HG02763 (cell line): ENCODE measurements around the gene MEF2D.

ENCODE experiments used
- ATAC-seq: cut with Tn5 transposase; IDR thresholded peaks from one replicate; pipeline ENCODE4 v1.9.1; 2021; ENCODE audit warnings: mild to moderate bottlenecking, moderate library complexity; ENCODE audit not compliant: unreplicated experiment

MEF2D gene

GRCh38 chr1:156448134-156448967 is 52.2 kb downstream of the MEF2D start:
- no peak for ATAC-seq

DNA sequence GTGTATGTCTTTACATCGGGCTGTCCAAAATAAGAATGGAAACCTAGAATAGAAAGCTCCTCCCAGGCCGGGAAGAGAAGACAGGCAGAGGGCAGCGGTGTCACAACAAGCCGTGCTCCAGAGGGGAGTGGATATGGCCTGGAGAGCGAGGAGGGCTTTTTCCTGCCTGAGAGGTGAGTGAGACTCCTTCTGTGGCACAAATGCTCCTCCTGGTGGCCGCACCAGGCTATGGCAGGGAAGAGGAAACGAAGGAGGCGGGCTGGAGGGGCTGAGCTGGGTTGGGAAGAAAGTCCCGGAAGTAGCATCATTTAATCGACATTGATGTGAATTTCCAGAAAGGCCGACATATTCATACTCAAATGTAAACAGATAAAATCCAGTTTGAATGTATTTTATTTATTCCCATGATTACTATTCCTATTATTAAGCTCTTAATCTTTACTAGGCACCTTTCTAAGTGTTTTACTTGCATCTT is 54.7 kb downstream of the MEF2D start:
- no peak for ATAC-seq

DNA sequence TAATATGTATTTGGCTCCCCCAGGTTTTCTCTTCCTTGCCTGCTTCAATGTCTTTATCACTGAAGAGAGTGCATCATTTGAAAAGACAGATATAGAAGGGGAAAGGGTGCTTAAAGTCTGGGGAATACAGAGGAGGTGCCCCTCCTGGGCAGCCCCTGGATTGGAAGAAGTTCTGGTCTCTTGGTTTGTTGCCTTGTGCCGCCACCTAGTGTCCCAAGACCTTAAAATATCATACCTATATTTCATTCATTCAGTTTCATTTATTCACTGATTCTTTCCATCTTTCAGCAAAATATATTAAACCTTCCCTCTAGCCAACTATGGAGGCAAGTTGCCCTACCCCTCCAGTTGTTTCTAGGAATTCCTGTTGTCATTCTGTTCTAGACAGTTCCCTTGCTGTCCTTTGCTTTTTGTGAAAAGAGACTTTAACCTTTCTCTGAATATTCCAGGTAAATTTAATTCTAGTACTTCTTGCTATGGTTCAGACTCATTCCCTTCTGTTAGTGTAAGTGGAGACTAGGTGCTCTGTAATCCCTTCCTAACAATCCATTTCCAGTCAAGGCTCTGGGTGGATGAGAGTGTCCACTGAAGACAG is 56.1 kb downstream of the MEF2D start:
- no peak for ATAC-seq

- no peak for ATAC-seq
Measured at GRCh38 chr1:156443286-156443685, 57.3 kb downstream of the MEF2D start.

- ATAC-seq = no peak
Measured at GRCh38 chr1:156440654-156441437, 59.7 kb downstream of the MEF2D start.

- no peak for ATAC-seq
Measured at GRCh38 chr1:156439777-156440183, 60.8 kb downstream of the MEF2D start.

GRCh38 chr1:156439036-156439776 is 61.4 kb downstream of the MEF2D start:
- ATAC-seq = no peak

DNA sequence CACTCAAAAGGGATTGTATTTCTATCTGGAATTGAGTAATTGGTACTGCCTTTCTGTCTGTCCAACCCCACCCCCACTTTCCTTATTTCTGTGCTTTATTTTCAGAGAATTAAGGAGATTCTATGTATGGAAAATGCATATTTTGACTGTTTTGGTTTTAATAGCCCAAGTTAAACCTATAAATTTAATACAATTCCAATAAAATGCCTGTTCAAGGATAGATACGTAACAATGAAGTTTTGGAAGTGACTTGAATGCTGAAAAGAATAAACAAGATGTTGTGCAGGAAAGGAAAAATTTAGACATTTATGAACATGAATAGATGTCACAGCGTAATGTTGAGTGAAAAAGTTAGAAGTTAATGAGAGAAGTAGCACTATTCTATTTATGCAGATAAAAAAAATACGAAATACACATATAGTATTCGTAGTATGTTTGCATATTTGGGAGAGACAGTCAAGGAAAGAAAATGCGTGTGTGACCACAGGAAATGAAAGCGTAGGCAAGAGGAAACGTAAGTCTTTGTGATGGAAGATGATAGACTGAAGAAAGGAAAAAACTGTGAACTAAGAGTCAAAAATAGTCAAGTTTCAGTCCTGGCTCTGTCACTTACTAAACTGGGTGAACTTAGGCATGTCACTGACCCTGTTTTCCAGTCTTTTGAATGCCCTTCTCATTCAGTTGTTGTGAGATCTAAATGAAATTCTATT is 62.1 kb downstream of the MEF2D start:
- ATAC-seq = no peak

DNA sequence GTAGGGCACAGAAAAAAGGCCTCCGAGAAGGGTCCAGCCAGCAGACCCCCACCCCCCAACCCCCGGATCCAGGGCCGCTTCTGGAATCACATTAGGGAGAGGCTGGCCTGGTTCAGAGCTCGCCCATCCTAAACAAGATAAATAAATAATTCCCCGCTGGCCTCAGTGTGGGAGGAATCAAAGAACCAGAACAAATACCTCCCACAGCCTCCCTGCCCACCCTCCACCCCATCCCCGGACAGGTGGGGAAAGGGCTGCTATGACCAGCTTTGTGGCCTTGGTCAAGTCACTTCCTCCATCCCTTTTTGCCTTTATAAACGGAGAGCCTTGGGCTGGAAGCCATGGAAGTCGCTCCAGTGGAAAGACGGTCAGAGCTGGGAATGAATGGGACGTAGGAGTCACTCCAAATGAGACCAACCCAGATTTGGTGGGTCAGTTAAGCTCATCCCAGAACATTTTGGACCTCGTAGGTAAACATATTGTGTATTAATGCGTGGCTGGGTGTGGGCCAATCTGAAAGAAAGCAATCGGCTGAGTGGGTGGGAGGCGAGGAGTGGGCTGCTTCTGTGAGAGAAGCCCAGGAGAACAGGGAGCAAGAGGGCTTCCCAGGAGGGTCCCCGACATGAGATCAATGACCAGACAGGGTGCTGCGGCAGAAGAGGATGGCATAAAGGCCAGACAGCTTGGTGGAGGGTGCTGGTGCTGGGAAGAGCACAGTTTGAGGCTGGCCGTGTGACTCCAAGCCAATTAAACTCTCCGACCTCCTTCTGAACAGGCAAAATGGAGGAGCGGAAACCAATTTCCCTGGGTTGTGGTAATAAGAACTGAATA is 63.3 kb downstream of the MEF2D start:
- no peak for ATAC-seq

DNA sequence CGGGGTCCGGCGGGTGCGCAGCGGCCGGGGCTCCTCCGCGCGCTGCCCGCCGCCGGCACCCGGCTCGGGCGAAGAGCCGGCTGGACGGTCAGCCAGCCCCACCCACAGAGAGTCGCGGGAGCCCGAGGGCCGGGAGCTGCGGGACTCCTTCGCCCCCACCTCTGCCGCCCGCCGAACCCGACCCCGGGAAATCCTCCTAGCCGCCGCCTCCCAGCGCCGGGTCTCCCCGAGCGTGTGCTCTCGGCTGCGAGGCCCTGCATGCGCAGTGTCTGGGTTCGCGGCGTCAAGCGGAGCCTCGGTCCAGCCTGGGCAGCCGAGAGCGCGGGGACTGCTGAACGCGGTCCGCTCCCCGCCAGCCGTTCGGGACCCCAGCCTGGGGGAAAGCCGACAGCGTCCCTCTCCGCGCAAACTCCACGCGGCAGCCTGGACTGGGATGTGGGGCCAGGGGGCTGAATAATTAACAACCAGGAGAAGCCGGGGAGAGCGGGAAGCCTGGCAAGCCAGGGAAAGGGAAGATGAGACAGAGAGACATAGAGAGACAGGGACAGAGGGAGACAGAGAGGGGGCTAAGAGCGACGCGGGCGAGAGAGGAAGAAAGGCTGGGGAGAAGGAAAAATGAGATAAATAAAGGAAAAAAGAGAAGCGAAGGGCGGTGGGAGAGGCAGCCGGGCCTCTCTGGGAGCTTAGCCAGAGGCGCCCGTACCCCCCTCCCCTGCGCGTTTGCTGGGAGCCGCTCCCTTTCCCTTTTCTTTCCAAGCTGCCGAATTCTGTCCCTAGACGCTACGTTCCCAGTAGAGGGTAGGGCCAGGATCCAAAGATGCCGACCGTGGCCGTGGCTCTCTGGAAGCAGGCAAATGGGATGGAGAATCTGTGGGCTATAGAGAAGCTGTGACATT is 64.2 kb downstream of the MEF2D start:
- ATAC-seq = no peak

GRCh38 chr1:156435545-156436140 is 64.9 kb downstream of the MEF2D start:
- no peak for ATAC-seq

DNA sequence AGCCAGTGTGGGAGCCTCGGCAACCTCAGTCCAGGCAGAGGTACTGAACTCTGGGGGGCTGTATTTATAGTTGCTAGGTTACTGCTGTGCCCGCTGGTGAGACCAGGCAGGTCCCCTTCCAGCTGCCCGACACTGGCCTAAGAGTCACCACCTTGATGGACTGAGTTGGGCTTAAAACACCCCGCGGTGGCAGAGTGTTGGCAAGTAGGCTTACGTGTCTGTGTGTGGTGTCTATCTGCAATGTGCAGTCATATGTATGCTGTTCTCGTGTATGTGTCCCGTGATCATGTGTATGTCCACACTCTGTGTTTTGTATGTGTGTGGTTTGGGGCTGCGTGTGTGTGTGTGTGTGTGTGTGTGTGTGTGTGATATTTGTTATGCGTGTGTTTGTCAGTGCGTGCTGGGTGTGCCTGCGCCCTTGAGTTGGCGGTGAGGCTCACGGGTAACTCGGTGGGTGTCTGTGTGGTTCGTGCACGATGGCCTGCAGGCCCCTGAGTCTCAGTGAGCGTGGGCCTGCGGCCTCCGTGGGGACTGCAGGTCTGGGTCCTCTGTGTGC is 65.5 kb downstream of the MEF2D start:
- no peak for ATAC-seq

DNA sequence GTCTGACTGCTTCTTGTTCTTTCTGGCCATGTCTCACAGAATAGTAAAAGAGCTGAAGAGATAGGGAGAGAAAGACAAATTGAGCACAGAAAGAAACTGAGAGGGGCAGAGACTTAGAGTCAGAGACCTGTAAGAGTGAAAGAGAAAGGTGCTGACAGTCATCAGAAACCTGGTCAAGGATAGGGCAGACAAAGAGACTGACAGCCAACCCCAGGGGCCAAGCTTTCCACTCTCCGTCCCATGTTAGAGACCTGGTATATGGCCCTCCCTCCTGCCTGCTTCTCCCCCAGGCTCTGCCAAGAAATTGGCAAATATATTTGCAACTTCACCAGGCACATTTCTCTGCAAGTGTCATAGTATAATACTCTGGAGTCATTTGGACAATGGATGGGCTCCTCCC is 67.0 kb downstream of the MEF2D start:
- no peak for ATAC-seq

GRCh38 chr1:156433032-156433431 is 67.5 kb downstream of the MEF2D start:
- no peak for ATAC-seq

DNA sequence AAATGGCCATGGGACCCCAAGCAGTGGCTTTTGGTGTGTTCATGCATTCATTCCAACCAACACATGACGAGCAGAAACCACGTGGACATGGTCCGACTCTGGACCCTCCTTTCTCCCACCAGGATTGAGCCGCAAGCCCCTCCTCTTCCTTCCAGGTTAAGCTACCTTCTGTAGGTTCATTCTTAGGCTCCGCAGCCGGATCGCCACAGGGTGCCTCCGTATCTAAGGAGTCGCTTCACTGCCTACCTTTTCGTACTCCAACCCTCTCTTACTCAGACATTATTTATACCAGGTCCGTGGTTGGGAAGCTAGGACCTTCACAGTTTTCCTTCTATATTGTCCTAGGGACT is 67.9 kb downstream of the MEF2D start:
- no peak for ATAC-seq

- no peak for ATAC-seq
Measured at GRCh38 chr1:156431769-156432668, 68.6 kb downstream of the MEF2D start.

GRCh38 chr1:156431366-156431765 is 69.2 kb downstream of the MEF2D start:
- no peak for ATAC-seq
